ENCODE measurements around the gene USP33. TPM values are rescaled to one million over a fixed set of nuclear protein-coding genes. Genes with fewer than 3 reads are reported as not detected.
"Not testable (repeated sequence)": the region's sequence is repeated elsewhere in the genome, so short reads cannot be mapped to it uniquely, and the experiment has no call there.

The USP33 gene
- total RNA-seq, 2 donors from 2014 or later = 46.6 to 47.1 TPM

- Mint-ChIP-seq H3K36me3 (ENCODE audit: insufficient read depth in 2 of 2) (peaks cover 0 to 4% of the 10 kb centered on the region in 2 donors), H3K9me3 (no peaks in the 10 kb centered on the region), H3K4me1 (ENCODE audit: low read depth) (peaks cover 12% of the 10 kb centered on the region), H3K27ac (peak overlapping the region; percentile 83), H3K4me3 (no peak overlapping the region), H3K27me3 (ENCODE audit: low read depth) (no peaks in the 10 kb centered on the region)
- DNase-seq (no peak), ATAC-seq (replicated peaks in 1 of 2) (no peak)
These were observed 2.4 kb upstream of the USP33 start for GRCh38 chr1:77762072-77762476.

DNA sequence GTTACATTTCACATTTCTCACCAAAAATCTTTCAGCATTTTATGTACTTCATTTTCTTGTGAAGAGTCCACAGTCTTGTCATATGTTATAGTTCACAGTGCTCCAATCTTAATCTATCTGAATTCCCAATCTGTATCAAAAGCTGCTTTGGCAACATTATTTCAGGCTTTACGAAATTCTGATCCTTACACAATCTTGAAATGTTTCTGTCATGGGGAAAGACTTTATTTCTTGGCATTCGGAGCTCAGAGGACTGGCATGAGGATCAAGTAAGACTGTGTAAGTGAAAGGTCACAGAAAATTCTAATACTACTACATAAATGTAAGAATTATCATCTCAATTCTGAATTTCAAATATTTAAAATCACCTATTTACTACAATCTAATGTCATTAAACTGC, 2.0 kb downstream of the USP33 start:
- ATAC-seq (replicated peaks in 1 of 2) = no peak

GRCh38 chr1:77757066-77757584, 2.5 kb downstream of the USP33 start:
- Mint-ChIP-seq H3K4me3 (peak overlapping the region; percentile 27 to 95), H3K36me3 (ENCODE audit: insufficient read depth in 2 of 2) (peaks cover 0 to 6% of the 10 kb centered on the region in 2 donors), H3K9me3 (no peaks in the 10 kb centered on the region), H3K27me3 (ENCODE audit: low read depth) (no peaks in the 10 kb centered on the region), H3K27ac (peak overlapping the region; percentile 6), H3K4me1 (ENCODE audit: low read depth) (peaks cover 40% of the 10 kb centered on the region)
- ATAC-seq (replicated peaks in 1 of 2) = no peak
- no peak for DNase-seq

More for the DNA sequence above, 2.0 kb downstream of the USP33 start:
- peaks cover 0 to 4% of the 10 kb centered on the region in 2 donors for H3K36me3 Mint-ChIP-seq (ENCODE audit: insufficient read depth in 2 of 2)
- no peaks in the 10 kb centered on the region for H3K27me3 Mint-ChIP-seq (ENCODE audit: low read depth)
- no peaks in the 10 kb centered on the region for H3K9me3 Mint-ChIP-seq
- H3K27ac Mint-ChIP-seq = peak overlapping the region; percentile 4
- no peak for DNase-seq
- H3K4me3 Mint-ChIP-seq = peak overlapping the region; percentile 27 to 95
- peaks cover 40% of the 10 kb centered on the region for H3K4me1 Mint-ChIP-seq (ENCODE audit: low read depth)

GRCh38 chr1:77756052-77756754, 3.4 kb downstream of the USP33 start:
- Mint-ChIP-seq H3K27me3 (ENCODE audit: low read depth) (no peaks in the 10 kb centered on the region), H3K27ac (peak overlapping the region; percentile 87), H3K4me1 (ENCODE audit: low read depth) (peaks cover 40% of the 10 kb centered on the region), H3K36me3 (ENCODE audit: insufficient read depth in 2 of 2) (peaks cover 0 to 6% of the 10 kb centered on the region in 2 donors), H3K4me3 (peak overlapping the region; percentile 30 to 71), H3K9me3 (no peaks in the 10 kb centered on the region)
- ATAC-seq (replicated peaks in 1 of 2) (no peak), DNase-seq (no peak)

- not testable (repeated sequence) for H3K36me3 Mint-ChIP-seq (ENCODE audit: insufficient read depth in 2 of 2); DNase-seq; H3K27ac Mint-ChIP-seq; H3K27me3 Mint-ChIP-seq (ENCODE audit: low read depth); ATAC-seq (replicated peaks in 1 of 2); H3K4me3 Mint-ChIP-seq; H3K9me3 Mint-ChIP-seq
- H3K4me1 Mint-ChIP-seq (ENCODE audit: low read depth) = peaks cover 29% of the 10 kb centered on the region
These were observed 10.2 kb downstream of the USP33 start for GRCh38 chr1:77749489-77749888.

GRCh38 chr1:77744576-77744975, 15.1 kb downstream of the USP33 start:
- Mint-ChIP-seq H3K27ac (peak overlapping the region; percentile 46), H3K36me3 (ENCODE audit: insufficient read depth in 2 of 2) (peaks cover 0 to 7% of the 10 kb centered on the region in 2 donors)

DNA sequence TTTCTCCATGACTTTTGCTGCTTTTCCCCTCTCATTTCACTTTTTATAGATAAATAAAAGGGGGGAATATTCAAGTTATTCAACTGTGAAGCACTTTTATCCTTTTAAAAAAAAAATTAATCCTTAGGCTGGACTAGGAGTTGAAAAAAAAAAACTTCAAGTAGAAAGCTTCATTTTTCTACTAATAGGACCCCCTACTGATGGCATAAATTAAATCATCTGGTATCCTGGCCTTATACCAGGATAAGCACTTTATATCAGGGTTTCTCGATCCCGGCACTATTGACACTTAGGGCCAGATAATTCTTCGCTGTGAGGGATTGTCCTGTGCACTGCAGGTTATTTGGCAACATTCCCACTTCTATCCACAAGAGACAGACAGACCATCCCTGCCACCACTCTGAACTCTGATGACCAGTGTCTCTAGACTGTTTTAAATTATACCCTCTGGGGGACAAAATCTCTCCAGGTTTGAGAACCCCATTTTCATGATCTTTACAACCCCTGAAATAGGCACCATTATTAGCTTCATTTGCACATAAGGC, 17.6 kb downstream of the USP33 start:
- no peaks in the 10 kb centered on the region for H3K27me3 Mint-ChIP-seq (ENCODE audit: low read depth)
- H3K9me3 Mint-ChIP-seq = no peaks in the 10 kb centered on the region
- ATAC-seq (replicated peaks in 1 of 2) (no peak), DNase-seq (no peak)
- H3K36me3 Mint-ChIP-seq (ENCODE audit: insufficient read depth in 2 of 2) = peaks cover 0 to 8% of the 10 kb centered on the region in 2 donors
- peaks cover 6% of the 10 kb centered on the region for H3K4me1 Mint-ChIP-seq (ENCODE audit: low read depth)
- H3K4me3 Mint-ChIP-seq = no peak overlapping the region
- H3K27ac Mint-ChIP-seq = no peak overlapping the region

More at GRCh38 chr1:77744576-77744975, 15.1 kb downstream of the USP33 start:
- ATAC-seq (replicated peaks in 1 of 2) (no peak), DNase-seq (no peak)
- Mint-ChIP-seq H3K4me3 (no peak overlapping the region), H3K9me3 (no peaks in the 10 kb centered on the region), H3K4me1 (ENCODE audit: low read depth) (peaks cover 15% of the 10 kb centered on the region), H3K27me3 (ENCODE audit: low read depth) (no peaks in the 10 kb centered on the region)

- no peaks in the 10 kb centered on the region for H3K9me3 Mint-ChIP-seq
- H3K27ac Mint-ChIP-seq = no peak overlapping the region
- peaks cover 0 to 8% of the 10 kb centered on the region in 2 donors for H3K36me3 Mint-ChIP-seq (ENCODE audit: insufficient read depth in 2 of 2)
- no peaks in the 10 kb centered on the region for H3K27me3 Mint-ChIP-seq (ENCODE audit: low read depth)
- DNase-seq (no peak), ATAC-seq (replicated peaks in 1 of 2) (no peak)
- H3K4me1 Mint-ChIP-seq (ENCODE audit: low read depth) = peaks cover 6% of the 10 kb centered on the region
- no peak overlapping the region for H3K4me3 Mint-ChIP-seq
These were observed 18.3 kb downstream of the USP33 start for GRCh38 chr1:77741316-77741715.

DNA sequence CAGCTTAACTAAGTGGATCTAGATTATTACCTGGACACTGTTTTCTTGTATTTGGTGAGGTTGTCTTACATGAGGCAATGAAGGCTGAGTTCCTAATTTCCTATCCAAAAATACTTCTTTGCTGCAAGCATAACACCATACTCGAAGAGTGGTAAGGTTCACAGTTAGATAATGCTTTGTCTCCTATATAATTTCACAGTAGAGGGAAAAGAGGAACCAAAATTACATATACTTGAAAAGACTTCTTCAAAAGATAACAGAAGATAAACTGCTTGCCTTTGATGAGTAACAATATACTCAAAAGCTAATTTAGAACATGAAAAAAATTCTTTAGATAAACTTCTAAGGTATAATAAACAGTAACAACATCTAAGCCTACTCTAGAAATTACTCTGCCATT, 20.4 kb downstream of the USP33 start:
- no peak for DNase-seq
- no peaks in the 10 kb centered on the region for H3K27me3 Mint-ChIP-seq (ENCODE audit: low read depth)
- no peaks in the 10 kb centered on the region for H3K4me1 Mint-ChIP-seq (ENCODE audit: low read depth)
- H3K36me3 Mint-ChIP-seq (ENCODE audit: insufficient read depth in 2 of 2) = peaks cover 0 to 6% of the 10 kb centered on the region in 2 donors
- H3K27ac Mint-ChIP-seq = no peak overlapping the region
- no peak overlapping the region for H3K4me3 Mint-ChIP-seq
- no peak for ATAC-seq (replicated peaks in 1 of 2)
- H3K9me3 Mint-ChIP-seq = no peaks in the 10 kb centered on the region

- no peaks in the 10 kb centered on the region for H3K9me3 Mint-ChIP-seq
- peaks cover 2 to 10% of the 10 kb centered on the region in 2 donors for H3K36me3 Mint-ChIP-seq (ENCODE audit: insufficient read depth in 2 of 2)
- ATAC-seq (replicated peaks in 1 of 2) = no peak
- H3K27me3 Mint-ChIP-seq (ENCODE audit: low read depth) = no peaks in the 10 kb centered on the region
- DNase-seq = no peak
- H3K27ac Mint-ChIP-seq = peak overlapping the region; percentile 4
- no peak overlapping the region for H3K4me3 Mint-ChIP-seq
- no peaks in the 10 kb centered on the region for H3K4me1 Mint-ChIP-seq (ENCODE audit: low read depth)
These were observed 27.6 kb downstream of the USP33 start for GRCh38 chr1:77732090-77732489.

GRCh38 chr1:77725706-77726105, 33.9 kb downstream of the USP33 start:
- no peaks in the 10 kb centered on the region for H3K27me3 Mint-ChIP-seq (ENCODE audit: low read depth)
- no peaks in the 10 kb centered on the region for H3K4me1 Mint-ChIP-seq (ENCODE audit: low read depth)
- no peak for ATAC-seq (replicated peaks in 1 of 2)
- H3K27ac Mint-ChIP-seq = no peak overlapping the region
- H3K36me3 Mint-ChIP-seq (ENCODE audit: insufficient read depth in 2 of 2) = peaks cover 8 to 41% of the 10 kb centered on the region in 2 donors
- no peaks in the 10 kb centered on the region for H3K9me3 Mint-ChIP-seq
- H3K4me3 Mint-ChIP-seq = no peak overlapping the region
- DNase-seq = no peak

GRCh38 chr1:77718181-77718580, 41.5 kb downstream of the USP33 start:
- no peak overlapping the region for H3K27ac Mint-ChIP-seq
- H3K4me1 Mint-ChIP-seq (ENCODE audit: low read depth) = no peaks in the 10 kb centered on the region
- DNase-seq (no peak), ATAC-seq (replicated peaks in 1 of 2) (no peak)
- peaks cover 4 to 31% of the 10 kb centered on the region in 2 donors for H3K36me3 Mint-ChIP-seq (ENCODE audit: insufficient read depth in 2 of 2)
- H3K4me3 Mint-ChIP-seq = no peak overlapping the region
- no peaks in the 10 kb centered on the region for H3K9me3 Mint-ChIP-seq
- H3K27me3 Mint-ChIP-seq (ENCODE audit: low read depth) = no peaks in the 10 kb centered on the region

- H3K27ac Mint-ChIP-seq = no peak overlapping the region
- ATAC-seq (replicated peaks in 1 of 2) = no peak
- no peaks in the 10 kb centered on the region for H3K9me3 Mint-ChIP-seq
- no peak for DNase-seq
- H3K36me3 Mint-ChIP-seq (ENCODE audit: insufficient read depth in 2 of 2) = peaks cover 3 to 17% of the 10 kb centered on the region in 2 donors
- no peaks in the 10 kb centered on the region for H3K27me3 Mint-ChIP-seq (ENCODE audit: low read depth)
- no peaks in the 10 kb centered on the region for H3K4me1 Mint-ChIP-seq (ENCODE audit: low read depth)
- H3K4me3 Mint-ChIP-seq = no peak overlapping the region
These were observed 43.6 kb downstream of the USP33 start for GRCh38 chr1:77716065-77716464.
